ENCODE results near the gene RAD51B. TPM values are rescaled to one million over a fixed set of nuclear protein-coding genes. Genes with fewer than 3 reads are reported as not detected.

RAD51B gene
- total and polyA plus RNA-seq, 2 donors = 6.2 to 92.9 TPM

DNA sequence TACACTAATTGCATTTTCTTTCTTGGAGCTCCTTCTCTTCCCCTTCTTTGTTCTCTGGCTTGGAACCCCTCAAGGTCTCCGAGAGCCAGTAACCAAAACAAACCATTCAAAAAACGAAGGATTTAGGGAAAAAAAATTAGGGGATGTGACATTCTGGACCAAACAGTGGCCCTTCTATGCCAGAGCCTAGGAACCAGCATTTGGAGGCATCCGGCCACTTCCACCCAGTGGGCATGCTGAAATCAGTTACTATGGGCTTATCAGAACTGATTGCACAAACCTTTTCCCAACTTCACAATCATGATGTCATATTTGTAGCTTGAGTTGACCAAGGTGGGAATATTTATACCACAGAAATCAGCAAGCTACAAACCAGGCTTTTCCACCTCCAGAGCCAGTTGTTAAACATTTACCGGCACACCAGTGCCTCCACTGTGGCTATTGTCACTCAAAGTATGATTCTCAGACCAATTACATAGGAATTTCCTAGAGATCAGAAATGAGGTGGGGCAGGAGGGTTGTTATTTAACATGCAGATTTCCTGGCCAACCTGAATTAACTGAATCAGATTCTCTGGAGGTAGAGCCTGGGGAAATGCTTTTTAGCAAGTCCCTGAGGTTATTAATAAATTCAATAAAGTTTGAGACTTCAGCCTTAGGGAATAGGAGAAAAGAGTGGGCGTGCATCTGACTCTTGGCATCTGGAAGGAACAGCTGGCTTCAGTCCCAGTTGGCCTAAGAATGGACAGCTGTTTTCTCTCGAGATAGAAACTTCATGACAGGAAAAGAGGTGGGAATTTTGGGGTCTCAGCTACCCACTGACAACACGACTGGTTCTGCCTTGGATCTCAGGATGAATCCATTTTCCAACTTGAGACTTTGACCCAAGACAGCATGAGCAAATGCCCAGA lies 699.4 kb downstream of the RAD51B start:
- WGBS = 48% methylated on average over 7 of the region's 7 CpGs
- no peaks in the 10 kb centered on the region for H3K4me1 ChIP-seq (ENCODE audit: insufficient read depth)
- H3K27ac ChIP-seq (ENCODE audit: low read depth) = no peak overlapping the region
- no peak for DNase-seq (ENCODE audit: extremely low spot score)
- no peaks in the 10 kb centered on the region for H3K36me3 ChIP-seq (ENCODE audit: insufficient read depth)
- H3K4me3 ChIP-seq (ENCODE audit: low read depth, low read length) = no peak overlapping the region

DNA sequence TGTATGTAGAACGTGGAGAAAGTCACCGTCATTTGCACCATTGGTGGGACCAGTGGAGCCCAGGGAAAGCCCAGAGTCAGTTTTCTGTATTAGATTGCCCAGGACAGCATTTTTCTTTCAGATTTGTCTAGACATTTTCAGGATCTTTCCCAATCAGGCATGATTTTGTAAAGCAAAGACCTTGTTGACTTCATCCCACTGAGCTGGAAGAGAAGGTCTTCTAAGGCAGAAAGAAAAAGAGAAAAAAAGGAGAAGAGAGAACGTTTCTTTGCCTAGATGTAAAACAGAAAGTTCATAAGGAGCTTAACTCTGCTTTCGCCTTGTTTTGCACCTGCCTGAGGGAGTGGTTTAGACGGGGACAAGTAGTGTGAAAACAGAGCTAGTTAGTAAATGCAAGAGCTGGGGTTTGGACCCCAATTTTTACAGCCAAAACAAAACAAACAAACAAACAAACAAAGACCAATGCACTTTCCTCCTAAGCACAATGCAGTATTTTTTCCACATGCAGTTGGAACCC lies 700.1 kb downstream of the RAD51B start:
- H3K27ac ChIP-seq (ENCODE audit: low read depth) = no peak overlapping the region
- no peaks in the 10 kb centered on the region for H3K4me1 ChIP-seq (ENCODE audit: insufficient read depth)
- no peak for DNase-seq (ENCODE audit: extremely low spot score)
- H3K4me3 ChIP-seq (ENCODE audit: low read depth, low read length) = no peak overlapping the region
- WGBS = 66% methylated on average over 5 of the region's 5 CpGs
- H3K36me3 ChIP-seq (ENCODE audit: insufficient read depth) = no peaks in the 10 kb centered on the region

DNA sequence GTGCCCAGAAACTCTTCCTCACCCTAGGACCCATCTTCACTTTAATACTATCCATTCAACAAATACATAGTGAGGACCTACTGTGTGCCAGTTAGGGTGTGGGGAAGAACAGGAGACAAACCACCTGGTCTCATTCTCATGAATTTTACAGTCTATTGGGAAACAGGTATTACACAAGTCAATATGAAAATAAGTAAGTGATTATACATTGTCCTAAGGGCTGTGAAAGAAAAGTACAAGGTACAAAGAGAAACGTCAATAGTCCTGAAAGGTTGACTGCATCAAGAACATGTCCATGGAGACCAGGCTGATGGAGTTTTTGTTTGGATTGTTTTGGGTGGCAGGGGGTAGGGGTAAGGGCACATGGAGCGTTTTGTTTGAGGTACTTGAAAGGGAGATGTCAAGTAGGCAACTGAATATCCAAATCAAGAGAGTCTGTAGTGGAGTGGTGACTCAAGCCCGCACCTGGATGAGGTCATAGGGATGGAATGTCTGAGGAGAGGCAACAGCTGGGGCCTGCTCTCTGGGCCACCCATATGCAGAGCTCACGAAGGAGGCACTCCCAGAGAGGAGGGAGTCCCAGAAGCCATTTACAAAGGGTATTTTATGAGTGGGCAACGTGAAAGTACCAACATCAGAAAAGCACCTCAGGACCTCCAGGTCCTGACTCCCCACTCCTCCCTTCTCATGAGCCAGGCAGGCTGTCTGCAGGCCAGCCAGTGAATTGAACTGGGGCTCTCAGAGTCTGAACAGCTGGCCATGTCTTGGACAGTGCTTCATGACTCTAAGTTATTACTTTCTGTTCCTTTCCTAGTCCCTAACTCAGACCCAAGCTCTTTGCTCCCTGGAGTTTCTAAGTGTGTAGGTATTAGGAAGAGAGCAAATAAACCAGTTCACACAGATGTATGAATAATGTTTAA lies 701.3 kb downstream of the RAD51B start:
- Histone ChIP-seq H3K4me3 (ENCODE audit: low read depth, low read length) (no peak overlapping the region), H3K36me3 (ENCODE audit: insufficient read depth) (no peaks in the 10 kb centered on the region), H3K27ac (ENCODE audit: low read depth) (peak overlapping the region; percentile 24), H3K4me1 (ENCODE audit: insufficient read depth) (no peaks in the 10 kb centered on the region)
- DNase-seq (ENCODE audit: extremely low spot score) = no peak
- WGBS = 72% methylated on average over 5 of the region's 5 CpGs

- DNase-seq (ENCODE audit: extremely low spot score) = no peak
- no peaks in the 10 kb centered on the region for H3K4me1 ChIP-seq (ENCODE audit: insufficient read depth)
- no peak overlapping the region for H3K4me3 ChIP-seq (ENCODE audit: low read depth, low read length)
- 65% methylated on average over 1 of the region's 1 CpG for WGBS
- H3K36me3 ChIP-seq (ENCODE audit: insufficient read depth) = no peaks in the 10 kb centered on the region
- H3K27ac ChIP-seq (ENCODE audit: low read depth) = peak overlapping the region; percentile 24
Measured at GRCh38 chr14:68521557-68521901, 702.0 kb downstream of the RAD51B start.

GRCh38 chr14:68521961-68522509 lies 702.5 kb downstream of the RAD51B start:
- Histone ChIP-seq H3K36me3 (ENCODE audit: insufficient read depth) (no peaks in the 10 kb centered on the region), H3K4me1 (ENCODE audit: insufficient read depth) (no peaks in the 10 kb centered on the region), H3K4me3 (ENCODE audit: low read depth, low read length) (no peak overlapping the region), H3K27ac (ENCODE audit: low read depth) (peak overlapping the region; percentile 69)
- no peak for DNase-seq (ENCODE audit: extremely low spot score)
- 44% methylated on average over 8 of the region's 8 CpGs for WGBS

GRCh38 chr14:68522510-68523325 lies 703.1 kb downstream of the RAD51B start:
- 39% methylated on average over 5 of the region's 5 CpGs for WGBS
- Histone ChIP-seq H3K27ac (ENCODE audit: low read depth) (peak overlapping the region; percentile 42), H3K4me1 (ENCODE audit: insufficient read depth) (no peaks in the 10 kb centered on the region), H3K36me3 (ENCODE audit: insufficient read depth) (no peaks in the 10 kb centered on the region), H3K4me3 (ENCODE audit: low read depth, low read length) (no peak overlapping the region)
- DNase-seq (ENCODE audit: extremely low spot score) = no peak

DNA sequence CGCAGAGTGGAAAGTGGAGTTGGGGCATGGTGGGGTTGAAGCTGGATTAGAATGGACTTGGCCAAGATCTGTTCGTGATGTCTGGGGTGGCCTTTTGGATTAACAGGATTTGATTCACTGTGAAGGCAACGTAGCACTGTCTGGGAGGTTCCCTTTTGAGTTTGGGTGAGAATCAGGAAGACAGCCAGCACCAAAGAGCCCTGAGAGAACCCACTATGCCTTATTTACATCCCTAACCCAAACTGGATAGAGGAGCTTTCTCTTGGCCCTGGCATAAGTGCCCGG lies 703.7 kb downstream of the RAD51B start:
- no peak for DNase-seq (ENCODE audit: extremely low spot score)
- Histone ChIP-seq H3K4me1 (ENCODE audit: insufficient read depth) (no peaks in the 10 kb centered on the region), H3K4me3 (ENCODE audit: low read depth, low read length) (no peak overlapping the region), H3K36me3 (ENCODE audit: insufficient read depth) (no peaks in the 10 kb centered on the region), H3K27ac (ENCODE audit: low read depth) (no peak overlapping the region)
- 71% methylated on average over 4 of the region's 4 CpGs for WGBS

GRCh38 chr14:68523989-68524725 lies 704.6 kb downstream of the RAD51B start:
- H3K36me3 ChIP-seq (ENCODE audit: insufficient read depth) = no peaks in the 10 kb centered on the region
- no peak overlapping the region for H3K4me3 ChIP-seq (ENCODE audit: low read depth, low read length)
- 53% methylated on average over 12 of the region's 12 CpGs for WGBS
- no peak overlapping the region for H3K27ac ChIP-seq (ENCODE audit: low read depth)
- no peak for DNase-seq (ENCODE audit: extremely low spot score)
- no peaks in the 10 kb centered on the region for H3K4me1 ChIP-seq (ENCODE audit: insufficient read depth)

DNA sequence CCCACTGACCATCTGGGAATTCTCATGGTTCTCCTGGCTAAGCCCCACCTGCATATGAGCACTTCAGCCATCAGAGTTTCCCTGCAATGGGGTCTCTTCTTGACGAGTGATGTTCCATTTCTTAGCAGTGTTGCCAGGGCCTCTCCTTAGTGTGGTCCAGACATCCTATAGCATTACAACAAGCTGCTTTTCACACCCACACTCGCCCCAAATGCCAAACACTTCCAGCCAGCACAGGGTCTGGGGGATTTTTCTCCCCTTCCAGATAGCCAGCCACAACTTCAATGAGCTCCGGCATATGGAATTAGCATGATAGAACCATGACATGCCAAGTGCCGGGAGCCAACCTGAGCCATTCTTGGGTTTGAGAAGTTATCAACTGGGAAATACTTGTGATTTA lies 705.9 kb downstream of the RAD51B start:
- H3K4me3 ChIP-seq (ENCODE audit: low read depth, low read length) = no peak overlapping the region
- no peak for DNase-seq (ENCODE audit: extremely low spot score)
- H3K4me1 ChIP-seq (ENCODE audit: insufficient read depth) = no peaks in the 10 kb centered on the region
- whole genome bisulfite sequencing = 95% methylated on average over 4 of the region's 4 CpGs
- no peaks in the 10 kb centered on the region for H3K36me3 ChIP-seq (ENCODE audit: insufficient read depth)
- H3K27ac ChIP-seq (ENCODE audit: low read depth) = no peak overlapping the region

GRCh38 chr14:68526512-68527091 lies 707.0 kb downstream of the RAD51B start:
- Histone ChIP-seq H3K27ac (ENCODE audit: low read depth) (peak overlapping the region; percentile 69), H3K4me1 (ENCODE audit: insufficient read depth) (no peaks in the 10 kb centered on the region), H3K4me3 (ENCODE audit: low read depth, low read length) (no peak overlapping the region), H3K36me3 (ENCODE audit: insufficient read depth) (no peaks in the 10 kb centered on the region)
- DNase-seq (ENCODE audit: extremely low spot score) = no peak
- 87% methylated on average over 8 of the region's 8 CpGs for WGBS

DNA sequence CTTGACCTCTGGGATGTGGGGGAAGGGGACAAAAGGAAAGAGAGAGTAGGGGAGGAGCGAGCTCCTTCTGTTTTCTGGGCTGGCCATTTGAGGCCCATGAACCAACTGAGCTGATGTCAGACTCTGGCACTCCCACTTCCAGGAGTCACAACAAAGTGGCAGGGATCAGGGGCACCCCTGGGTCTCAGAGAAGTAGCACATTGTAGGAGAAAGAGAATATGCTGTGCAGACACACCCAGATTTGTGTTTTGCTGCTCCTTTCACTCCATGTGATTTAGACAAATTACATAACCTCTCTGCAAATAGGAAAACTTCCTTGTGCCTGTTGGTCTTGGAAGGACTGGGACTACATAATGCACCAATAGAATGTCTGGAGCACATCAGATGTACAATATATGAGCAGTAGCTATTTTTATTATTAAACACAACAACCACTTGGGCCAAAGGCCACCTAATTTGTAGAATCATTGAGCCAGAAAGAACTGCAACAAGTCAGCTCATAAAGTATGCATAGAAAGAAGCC lies 707.8 kb downstream of the RAD51B start:
- no peak for DNase-seq (ENCODE audit: extremely low spot score)
- Histone ChIP-seq H3K36me3 (ENCODE audit: insufficient read depth) (no peaks in the 10 kb centered on the region), H3K4me3 (ENCODE audit: low read depth, low read length) (no peak overlapping the region), H3K27ac (ENCODE audit: low read depth) (peak overlapping the region; percentile 55), H3K4me1 (ENCODE audit: insufficient read depth) (no peaks in the 10 kb centered on the region)
- 33% methylated on average over 1 of the region's 1 CpG for WGBS

DNA sequence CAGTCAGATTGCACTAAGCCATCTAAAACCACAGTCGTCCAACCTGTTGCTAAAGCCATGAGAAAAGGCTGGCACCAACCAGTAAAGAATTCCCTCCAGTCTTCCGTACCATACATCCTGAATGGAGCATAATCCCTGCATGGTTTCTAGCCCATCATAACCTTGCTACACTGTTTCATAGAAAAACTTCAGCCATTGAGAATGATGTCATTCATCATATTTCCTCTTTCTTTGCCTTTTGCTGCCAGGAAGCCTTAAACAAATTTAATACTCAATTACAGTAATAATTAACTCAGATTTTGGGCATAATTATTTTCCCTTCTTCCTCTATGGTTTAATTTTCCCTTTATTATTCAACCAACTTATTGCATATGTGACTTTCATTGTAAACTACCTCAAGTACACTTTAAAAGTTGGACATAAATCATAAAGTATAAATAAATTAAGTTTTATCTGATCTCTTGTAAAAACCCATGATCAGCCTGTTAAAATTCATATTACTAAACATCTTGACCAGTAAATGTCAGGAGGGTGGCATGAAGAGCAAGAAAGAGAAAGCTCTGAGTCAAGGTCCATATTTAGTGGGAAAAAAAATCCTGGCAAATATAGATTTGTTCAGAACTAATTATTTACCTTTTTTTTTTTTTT lies 708.6 kb downstream of the RAD51B start:
- H3K4me1 ChIP-seq (ENCODE audit: insufficient read depth) = no peaks in the 10 kb centered on the region
- no peak overlapping the region for H3K27ac ChIP-seq (ENCODE audit: low read depth)
- no peaks in the 10 kb centered on the region for H3K36me3 ChIP-seq (ENCODE audit: insufficient read depth)
- WGBS = 61% methylated on average over 2 of the region's 2 CpGs
- DNase-seq (ENCODE audit: extremely low spot score) = no peak
- no peak overlapping the region for H3K4me3 ChIP-seq (ENCODE audit: low read depth, low read length)

Data from urinary bladder (tissue), 4 donors.